ENCODE measurements around the gene SPRYD3. TPM values are rescaled to one million over a fixed set of nuclear protein-coding genes. Genes with fewer than 3 reads are reported as not detected.

The SPRYD3 gene
- total RNA-seq, 1 experiment from 2014 or later, result 18.5 TPM

DNA sequence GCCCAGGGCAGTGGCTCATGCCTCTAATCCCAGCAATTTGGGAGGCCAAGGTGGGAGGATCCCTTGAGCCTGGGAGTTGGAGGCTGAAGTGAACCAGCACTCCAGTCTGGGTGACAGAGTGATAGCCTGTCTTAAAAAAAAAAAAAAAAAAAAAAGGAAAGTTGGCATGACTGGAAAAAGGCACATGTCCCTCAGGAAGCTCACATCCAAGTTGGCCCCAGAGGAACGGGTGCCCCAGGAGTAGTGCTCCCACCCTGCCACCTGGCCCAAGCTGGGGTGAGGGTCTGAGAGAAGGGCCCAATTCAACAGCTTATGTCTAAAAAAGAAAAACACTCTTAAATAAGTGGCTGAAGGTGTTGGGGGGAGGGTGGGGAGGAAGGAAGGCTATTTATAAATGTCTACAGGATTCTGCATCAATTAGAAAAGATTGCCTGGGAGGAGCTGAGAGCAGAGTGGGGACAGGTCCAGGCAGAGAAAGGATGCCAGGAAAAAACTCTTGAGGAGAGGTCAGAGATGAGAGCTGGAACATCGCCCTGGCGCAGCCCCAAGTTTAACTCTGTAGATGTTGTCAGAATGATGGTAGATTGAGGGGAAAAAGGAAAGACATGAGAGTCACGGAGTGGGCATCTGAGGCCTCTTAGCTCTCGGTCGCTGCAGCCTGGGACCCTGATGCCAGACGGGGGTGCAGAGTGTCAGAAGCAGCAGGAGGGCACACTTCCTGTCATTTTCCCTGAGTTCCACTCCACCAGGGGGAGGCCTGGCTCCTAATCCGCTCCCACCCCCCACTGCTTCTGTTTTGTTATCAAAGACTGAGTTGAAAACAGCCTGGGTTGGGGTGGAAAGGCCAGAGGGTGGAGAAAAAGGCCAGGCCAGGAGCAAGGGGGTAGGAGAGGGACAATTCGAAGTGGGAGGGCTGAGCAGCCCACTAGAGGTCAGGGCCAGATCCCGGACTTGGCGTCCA lies 7.3 kb downstream of the SPRYD3 start:
- Histone ChIP-seq H2AFZ (ENCODE audit: low read length) (no peak overlapping the region), H3K4me1 (ENCODE audit: insufficient read depth, low read length) (0 out of 2 replicates have a peak, but pooled peaks cover 4% of the 10 kb centered on the region), H3K9ac (ENCODE audit: low read length) (no peak overlapping the region), H4K20me1 (ENCODE audit: low read length) (no peaks in the 10 kb centered on the region), H3K27me3 (ENCODE audit: low read length) (no peaks in the 10 kb centered on the region), H3K27ac (ENCODE audit: low read length) (no peak overlapping the region), H3F3A (ENCODE audit: low read length, unreplicated experiment) (no peaks in the 10 kb centered on the region), H3K4me2 (ENCODE audit: low read length) (no peak overlapping the region), H3K36me3 (ENCODE audit: low read depth, low read length) (peaks cover 5% of the 10 kb centered on the region; the same call in 1 of the 2 replicates), H3K4me3 (ENCODE audit: low read length) (no peak overlapping the region), H3K9me3 (ENCODE audit: low read length) (no peaks in the 10 kb centered on the region), H3K9me2 (replicated peaks; ENCODE audit: low read length) (no peaks in the 10 kb centered on the region), H3K79me2 (ENCODE audit: low read length) (no peaks in the 10 kb centered on the region)
- ATAC-seq (no peak), DNase-seq (no peak)
- BruUV-seq (replicated peaks), result no TSS peak
- TF ChIP-seq, protein P1, sequence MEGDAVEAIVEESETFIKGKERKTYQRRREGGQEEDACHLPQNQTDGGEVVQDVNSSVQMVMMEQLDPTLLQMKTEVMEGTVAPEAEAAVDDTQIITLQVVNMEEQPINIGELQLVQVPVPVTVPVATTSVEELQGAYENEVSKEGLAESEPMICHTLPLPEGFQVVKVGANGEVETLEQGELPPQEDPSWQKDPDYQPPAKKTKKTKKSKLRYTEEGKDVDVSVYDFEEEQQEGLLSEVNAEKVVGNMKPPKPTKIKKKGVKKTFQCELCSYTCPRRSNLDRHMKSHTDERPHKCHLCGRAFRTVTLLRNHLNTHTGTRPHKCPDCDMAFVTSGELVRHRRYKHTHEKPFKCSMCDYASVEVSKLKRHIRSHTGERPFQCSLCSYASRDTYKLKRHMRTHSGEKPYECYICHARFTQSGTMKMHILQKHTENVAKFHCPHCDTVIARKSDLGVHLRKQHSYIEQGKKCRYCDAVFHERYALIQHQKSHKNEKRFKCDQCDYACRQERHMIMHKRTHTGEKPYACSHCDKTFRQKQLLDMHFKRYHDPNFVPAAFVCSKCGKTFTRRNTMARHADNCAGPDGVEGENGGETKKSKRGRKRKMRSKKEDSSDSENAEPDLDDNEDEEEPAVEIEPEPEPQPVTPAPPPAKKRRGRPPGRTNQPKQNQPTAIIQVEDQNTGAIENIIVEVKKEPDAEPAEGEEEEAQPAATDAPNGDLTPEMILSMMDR (conservative IDR thresholded peaks at IDR 0.05; ENCODE audit: low read depth, low read length), result no peak
- TF ChIP-seq EZH2 (IDR thresholded peaks at IDR 0.05; ENCODE audit: low read length, unreplicated experiment) (no peak), EZH2phosphoT487 (IDR thresholded peaks at IDR 0.05; ENCODE audit: borderline replicate concordance, low read length) (no peak)
- intact Hi-C loops (cut with micrococcal nuclease), result no loop called here
- ChIA-PET POLR2A (ENCODE audit: unreplicated experiment) (no interaction called here), CTCF (no interaction called here)

DNA sequence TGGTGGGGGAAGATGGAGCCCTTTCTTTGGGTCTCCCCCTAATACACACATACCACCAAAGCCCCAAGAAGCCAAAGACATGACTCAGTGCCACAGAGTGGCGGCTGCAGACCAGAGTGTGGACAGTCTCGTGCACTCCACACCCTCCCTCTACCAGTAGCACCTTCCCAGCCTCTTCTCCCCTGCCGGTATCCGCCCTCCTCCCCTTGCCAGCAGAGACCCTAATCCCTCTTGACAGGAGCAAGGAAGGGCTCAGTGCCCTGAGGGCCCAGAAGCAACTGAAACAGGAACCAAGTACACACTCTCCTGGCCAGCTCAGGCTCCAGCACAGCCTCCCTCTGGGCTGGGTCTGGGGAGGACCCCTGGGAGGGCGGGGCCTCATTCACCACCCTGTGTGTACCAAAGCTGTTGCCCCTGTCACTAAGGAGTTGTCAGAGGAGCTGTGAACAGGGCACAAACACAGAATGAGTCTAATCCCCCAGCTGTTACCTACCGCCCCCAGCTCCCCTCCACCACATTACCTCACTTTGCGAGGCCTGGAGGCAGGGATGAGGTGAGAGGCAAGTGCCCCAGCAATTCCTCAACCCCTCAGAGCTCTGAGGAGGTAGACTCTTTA lies 8.2 kb downstream of the SPRYD3 start:
- DNase-seq (no peak), ATAC-seq (no peak)
- Histone ChIP-seq H3K9ac (ENCODE audit: low read length) (no peak overlapping the region), H3K79me2 (ENCODE audit: low read length) (no peaks in the 10 kb centered on the region), H3K4me2 (ENCODE audit: low read length) (no peak overlapping the region), H3K4me1 (ENCODE audit: insufficient read depth, low read length) (peaks cover 13% of the 10 kb centered on the region), H3K9me2 (replicated peaks; ENCODE audit: low read length) (no peaks in the 10 kb centered on the region), H3K9me3 (ENCODE audit: low read length) (no peaks in the 10 kb centered on the region), H3K27ac (ENCODE audit: low read length) (no peak overlapping the region), H4K20me1 (ENCODE audit: low read length) (no peaks in the 10 kb centered on the region), H3K27me3 (ENCODE audit: low read length) (no peaks in the 10 kb centered on the region), H3K36me3 (ENCODE audit: low read depth, low read length) (peaks cover 4% of the 10 kb centered on the region; the same call in 1 of the 2 replicates), H2AFZ (ENCODE audit: low read length) (no peak overlapping the region), H3K4me3 (ENCODE audit: low read length) (no peak overlapping the region), H3F3A (ENCODE audit: low read length, unreplicated experiment) (no peaks in the 10 kb centered on the region)
- ChIA-PET CTCF (no interaction called here), POLR2A (ENCODE audit: unreplicated experiment) (no interaction called here)
- intact Hi-C loops (cut with micrococcal nuclease), result no loop called here
- TF ChIP-seq EZH2phosphoT487 (IDR thresholded peaks at IDR 0.05; ENCODE audit: borderline replicate concordance, low read length), result no peak
- TF ChIP-seq, protein P1 (conservative IDR thresholded peaks at IDR 0.05; ENCODE audit: low read depth, low read length), result no peak
- TF ChIP-seq EZH2 (IDR thresholded peaks at IDR 0.05; ENCODE audit: low read length, unreplicated experiment), result no peak
- BruUV-seq (replicated peaks), result no TSS peak

Measured in PC-3 (cell line).